ENCODE data around the gene HS6ST3. TPM values are rescaled to one million over a fixed set of nuclear protein-coding genes. Genes with fewer than 3 reads are reported as not detected.

The HS6ST3 gene
- total and polyA plus RNA-seq, 9 of the 15 experiments (the other 6 are each of a cell fraction or from before 2014, with no cell fraction given), result not detected

DNA sequence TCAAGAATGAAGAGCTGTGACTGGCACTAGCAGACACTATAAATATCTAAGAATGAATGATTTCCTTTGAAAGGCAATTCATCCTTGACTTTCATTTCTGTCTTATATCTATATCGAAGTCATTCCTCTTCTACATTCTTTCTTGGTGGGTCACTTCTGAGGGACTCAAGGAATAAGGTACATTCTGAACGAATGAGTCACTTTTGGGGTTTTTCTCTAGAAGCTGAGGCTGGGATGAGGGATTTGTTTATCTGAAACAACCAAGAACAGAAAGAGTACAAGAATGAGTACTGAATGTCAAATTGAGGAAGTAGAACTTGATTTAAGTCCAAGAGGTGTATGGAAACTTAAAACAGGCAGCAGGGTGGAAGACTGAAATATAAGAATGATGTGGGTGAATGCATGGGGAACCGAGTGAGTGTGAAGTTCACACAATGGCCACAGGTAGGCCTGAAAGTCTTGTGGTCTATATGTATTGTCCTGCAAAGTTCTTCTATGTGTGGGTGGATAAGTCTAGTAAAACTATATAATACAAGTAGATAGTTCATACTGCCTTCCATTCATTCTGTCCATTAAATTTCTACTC lies 560.5 kb downstream of the HS6ST3 start:
- Histone ChIP-seq H3K27me3 (ENCODE audit: control insufficient read depth in 2 of 2, insufficient read depth in 2 of 2, low read length in 2 of 2) (no peaks in the 10 kb centered on the region), H3K9me3 (replicated peaks; ENCODE audit: control insufficient read depth, insufficient read depth, low read depth, low read length) (no peaks in the 10 kb centered on the region), H3K79me2 (ENCODE audit: control insufficient read depth, insufficient read depth, low read length) (no peaks in the 10 kb centered on the region), H3K9me1 (ENCODE audit: control insufficient read depth, insufficient read depth, low read length) (no peaks in the 10 kb centered on the region), H3K27ac (ENCODE audit: extremely low read depth, low read depth, low read length) (no peak overlapping the region), H3K4me3 (no peak overlapping the region), H3K4me2 (ENCODE audit: insufficient read depth, low read length) (no peak overlapping the region), H3K9ac (ENCODE audit: insufficient read depth in 1 of 2, low read depth in 2 of 2, low read length in 2 of 2) (no peak overlapping the region), H3K4me1 (replicated peaks in 1 of 2; ENCODE audit: control insufficient read depth in 2 of 2, insufficient read depth in 2 of 2, low read length in 2 of 2) (no peaks in the 10 kb centered on the region), H2AFZ (ENCODE audit: low read depth, low read length) (no peak overlapping the region), H3K36me3 (ENCODE audit: control insufficient read depth, insufficient read depth, low read length) (no peaks in the 10 kb centered on the region), H4K20me1 (replicated peaks; ENCODE audit: control insufficient read depth, insufficient read depth, low read length) (no peaks in the 10 kb centered on the region)
- ChIA-PET CTCF (ENCODE audit: low intra/inter-chr PET ratio) (no interaction called here), POLR2A (no interaction called here)
- TF ChIP-seq NELFE (IDR thresholded peaks at IDR 0.05; ENCODE audit: insufficient read depth, insufficient read length), result no peak
- TF ChIP-seq NRF1 (conservative IDR thresholded peaks at IDR 0.05 in 1 of 2, IDR thresholded peaks at IDR 0.05 in 1 of 2), result no peak
- TF ChIP-seq CBX5 (IDR thresholded peaks at IDR 0.05; ENCODE audit: borderline replicate concordance, low read depth), result no peak
- TF ChIP-seq ZNF785 (CRISPR knock-in tag; IDR thresholded peaks at IDR 0.05), result no peak
- TF ChIP-seq MYBL2 (IDR thresholded peaks at IDR 0.05; ENCODE audit: low read depth), result no peak
- TF ChIP-seq MYBL2 (CRISPR knock-in tag; IDR thresholded peaks at IDR 0.05; ENCODE audit: borderline replicate concordance), result no peak
- TF ChIP-seq DDX20 (tag; IDR thresholded peaks at IDR 0.05; ENCODE audit: low read depth), result no peak
- no peak for TF ChIP-seq GATA2 (CRISPR knock-in tag; IDR thresholded peaks at IDR 0.05)
- TF ChIP-seq PTTG1 (tag; IDR thresholded peaks at IDR 0.05; ENCODE audit: low read depth), result no peak
- TF ChIP-seq ZKSCAN8 (CRISPR knock-in tag; IDR thresholded peaks at IDR 0.05), result no peak
- no peak for TF ChIP-seq ZNF12 (CRISPR knock-in tag; IDR thresholded peaks at IDR 0.05)
- no TSS peak for BruUV-seq (replicated peaks)
- no peak for DNase-seq (ENCODE audit: extremely low read depth in 1 of 4, low spot score in 3 of 4)
- intact Hi-C loops (cut with micrococcal nuclease), result no loop called here
- WGBS (ENCODE audit: insufficient coverage, low coverage, missing lambda C conversion rate), result 3% methylated on average over 3 of the region's 3 CpGs
- ATAC-seq, result no peak
- no peak for FAIRE-seq
- in situ Hi-C loops (cut with MboI), result no loop called here
